Globus pallidus (tissue), 1 donor: Measurements from ENCODE around the gene SSR1.

Experiments
- DNase-seq: peaks from one replicate; pipeline ENCODE4 v3.0.0-alpha.2; 2015; ENCODE audit warnings: low spot score

Gene SSR1

GRCh38 chr6:7238900-7239589, 74.0 kb downstream of the SSR1 start:
- DNase-seq: peak; percentile 45

- no peak for DNase-seq
Observed at GRCh38 chr6:7238526-7238899, 74.5 kb downstream of the SSR1 start.

- no peak for DNase-seq
Observed at GRCh38 chr6:7237653-7238188, 75.3 kb downstream of the SSR1 start.

GRCh38 chr6:7236306-7237209, 76.4 kb downstream of the SSR1 start:
- no peak for DNase-seq

- no peak for DNase-seq
Observed at GRCh38 chr6:7235712-7236305, 77.2 kb downstream of the SSR1 start.

- DNase-seq: no peak
Observed at GRCh38 chr6:7234547-7234946, 78.5 kb downstream of the SSR1 start.

- DNase-seq: no peak
Observed at GRCh38 chr6:7232351-7232750, 80.6 kb downstream of the SSR1 start.

- no peak for DNase-seq
Observed at GRCh38 chr6:7230956-7231713, 81.9 kb downstream of the SSR1 start.

- DNase-seq: no peak
Observed at GRCh38 chr6:7230327-7230691, 82.7 kb downstream of the SSR1 start.

GRCh38 chr6:7229376-7230326, 83.3 kb downstream of the SSR1 start:
- no peak for DNase-seq

GRCh38 chr6:7228662-7229375, 84.2 kb downstream of the SSR1 start:
- no peak for DNase-seq

- no peak for DNase-seq
Observed at GRCh38 chr6:7224731-7225130, 88.3 kb downstream of the SSR1 start.

GRCh38 chr6:7222197-7222596, 90.8 kb downstream of the SSR1 start:
- no peak for DNase-seq

- DNase-seq: no peak
Observed at GRCh38 chr6:7219310-7219709, 93.7 kb downstream of the SSR1 start.

- DNase-seq: no peak
Observed at GRCh38 chr6:7218406-7218988, 94.5 kb downstream of the SSR1 start.
